NCI-H2227 (cell line): ENCODE data around the gene NPAS3.

ENCODE experiments used
- DNase-seq: peaks from one replicate; lab custom pipeline; 2025; ENCODE audit not compliant: unreplicated experiment; lab: John Stamatoyannopoulos, UW

Gene NPAS3

GRCh38 chr14:33730156-33730555 lies 791.5 kb downstream of the NPAS3 start:
- DNase-seq = no peak

DNA sequence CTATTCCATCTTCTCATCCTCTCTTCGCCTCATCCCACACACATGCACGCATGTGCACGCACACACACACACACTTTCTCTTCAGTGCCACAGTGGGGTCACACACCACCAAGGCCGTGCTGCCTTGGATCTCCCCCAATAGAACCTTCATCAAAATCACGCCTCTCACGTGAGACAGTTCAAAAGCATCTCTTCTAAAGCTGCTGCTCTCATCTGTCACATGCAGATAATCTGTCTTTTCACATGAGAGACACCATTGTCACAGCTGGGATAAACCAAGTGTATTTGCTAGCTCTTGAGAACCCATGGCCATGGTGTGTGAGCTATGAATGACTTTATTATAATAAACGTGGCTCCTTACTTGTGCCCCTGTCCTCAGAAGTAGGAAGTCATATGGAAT lies 793.5 kb downstream of the NPAS3 start:
- DNase-seq = no peak

DNA sequence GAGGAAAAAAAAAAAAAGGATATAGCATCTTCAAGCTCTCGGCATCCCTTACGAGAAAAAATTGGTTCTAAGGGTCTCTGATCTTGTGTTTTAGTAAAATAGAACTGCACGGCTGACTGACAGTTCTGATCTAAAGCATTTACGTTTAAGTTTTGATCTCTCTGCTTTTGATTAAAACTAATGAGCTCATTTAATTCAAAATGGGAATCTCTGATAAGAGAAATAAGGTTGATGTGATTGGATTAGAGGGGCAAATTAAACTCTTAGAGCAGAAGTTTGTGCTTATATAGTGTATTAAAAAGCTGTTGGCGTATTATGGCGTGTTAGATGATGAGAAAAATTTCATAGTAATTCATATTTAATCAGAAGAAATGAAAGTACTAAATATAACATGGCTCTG lies 794.6 kb downstream of the NPAS3 start:
- DNase-seq = no peak

GRCh38 chr14:33733721-33734120 lies 795.0 kb downstream of the NPAS3 start:
- DNase-seq = no peak

DNA sequence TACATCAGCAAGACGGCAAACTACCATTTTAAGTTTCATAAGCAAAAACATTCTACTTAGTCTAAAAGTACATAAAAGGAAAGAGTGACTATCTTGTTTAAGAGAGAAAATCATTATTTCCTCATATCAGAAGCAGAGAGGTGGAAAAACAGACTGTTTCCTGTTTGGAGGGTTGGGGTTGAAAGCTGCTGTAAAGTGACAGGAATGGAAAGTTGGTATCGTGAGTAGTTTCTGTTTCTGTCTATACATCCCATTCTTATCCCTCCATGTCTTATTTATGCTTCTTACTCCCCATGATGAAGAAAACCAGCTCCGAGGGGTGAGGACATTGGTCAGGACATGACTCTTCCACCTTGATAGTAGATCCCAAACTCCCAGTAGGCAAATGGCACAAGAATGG lies 795.7 kb downstream of the NPAS3 start:
- no peak for DNase-seq

DNA sequence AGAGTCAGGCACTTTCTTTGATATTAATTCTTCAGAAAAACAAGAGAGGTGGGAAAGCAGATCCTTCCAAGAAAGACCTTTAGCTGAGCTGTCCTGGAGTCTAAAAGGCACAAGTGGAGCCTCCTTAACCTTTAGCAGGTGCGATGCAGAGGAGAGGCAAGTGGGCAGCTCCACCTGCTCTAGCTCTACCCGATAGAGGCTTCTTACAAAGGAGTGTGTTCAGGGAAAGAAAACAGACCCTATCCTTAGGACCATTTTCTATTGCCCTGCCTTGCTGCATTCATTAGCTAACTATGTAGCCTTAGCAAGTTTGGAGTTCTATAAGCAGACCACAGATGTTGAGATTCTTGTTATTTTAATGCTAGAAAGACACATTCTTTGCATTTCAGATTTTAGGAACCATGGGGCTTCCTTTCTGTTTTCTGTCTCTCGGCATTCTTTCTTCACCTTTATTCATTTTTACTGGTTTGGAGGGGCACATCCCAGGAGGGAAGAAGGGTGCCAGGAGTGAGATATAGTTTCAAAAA lies 797.7 kb downstream of the NPAS3 start:
- DNase-seq = no peak

DNA sequence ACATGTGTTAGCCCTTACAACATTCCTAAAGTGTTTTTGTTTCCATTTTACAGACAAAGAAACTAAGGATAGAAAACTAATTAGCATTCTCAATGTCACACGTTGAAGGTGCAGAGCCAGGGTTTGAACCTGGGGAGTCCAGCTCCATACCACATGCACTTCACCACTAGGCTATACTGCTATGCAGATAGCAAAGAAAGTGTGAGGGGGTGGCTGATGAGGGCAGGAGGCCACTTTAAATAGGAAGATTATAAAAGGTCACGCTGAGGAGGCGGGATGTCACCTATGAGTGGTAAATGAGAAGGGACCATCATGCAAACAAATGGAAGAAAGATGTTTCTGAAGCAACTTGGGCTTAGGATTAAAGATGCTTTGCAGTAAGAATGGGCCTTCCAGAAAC lies 798.3 kb downstream of the NPAS3 start:
- DNase-seq = no peak

DNA sequence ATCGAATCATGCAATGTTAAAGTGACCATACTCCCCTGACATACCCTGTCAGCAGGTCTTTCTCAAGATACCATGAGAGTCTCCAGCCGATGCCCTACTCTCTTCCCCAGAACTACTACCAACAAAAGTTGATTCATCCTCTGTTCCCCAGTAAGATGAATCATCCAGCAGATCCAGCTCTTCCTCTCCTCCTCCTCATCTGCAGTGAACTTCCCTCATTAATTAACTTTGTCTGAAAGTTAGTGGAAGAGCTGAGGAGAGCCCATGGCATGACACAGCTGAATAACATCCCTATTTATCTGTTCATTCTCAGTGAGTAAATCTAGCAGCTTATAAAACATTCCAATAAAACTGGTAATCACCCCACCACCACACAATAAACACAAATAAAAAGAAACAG lies 798.8 kb downstream of the NPAS3 start:
- DNase-seq = no peak

GRCh38 chr14:33738029-33738428 lies 799.4 kb downstream of the NPAS3 start:
- no peak for DNase-seq

DNA sequence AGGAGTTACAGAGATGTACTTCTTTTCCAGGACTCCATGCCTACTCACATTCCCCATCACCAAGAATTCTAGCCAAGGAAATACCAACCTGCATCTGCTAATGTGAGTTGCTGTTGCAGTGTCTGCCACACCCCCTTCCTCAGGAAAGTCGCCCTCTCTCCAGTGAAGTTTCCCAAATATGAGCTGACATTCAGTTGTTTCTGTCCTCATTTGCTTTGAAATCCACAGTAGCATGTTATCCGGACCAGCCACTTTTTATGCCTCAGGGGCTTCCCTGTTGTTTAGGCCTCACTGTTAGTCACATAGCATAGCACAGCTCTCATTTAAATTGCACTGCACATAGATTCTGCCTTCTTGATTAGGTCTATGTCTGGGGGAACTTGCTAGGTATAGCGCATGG lies 799.8 kb downstream of the NPAS3 start:
- no peak for DNase-seq

DNA sequence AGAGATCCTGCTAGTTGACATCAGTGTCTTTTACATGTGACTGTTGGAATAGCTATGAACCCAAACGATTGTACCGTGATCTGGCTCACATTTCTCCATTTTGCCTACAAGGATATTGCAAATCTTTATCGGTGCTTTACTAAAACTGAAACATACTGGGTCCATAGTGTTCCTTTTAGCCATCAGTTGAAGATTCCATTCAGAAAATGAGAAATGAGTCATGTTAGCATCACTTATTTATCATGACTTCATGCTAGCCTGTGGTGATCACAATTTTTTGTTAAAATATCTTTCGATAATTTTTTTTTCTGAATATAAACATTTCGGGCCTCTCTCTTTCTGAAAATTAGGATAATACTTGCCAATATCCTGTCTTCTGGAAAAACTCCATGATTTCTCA lies 801.9 kb downstream of the NPAS3 start:
- DNase-seq = no peak

GRCh38 chr14:33742166-33742565 lies 803.5 kb downstream of the NPAS3 start:
- no peak for DNase-seq

DNA sequence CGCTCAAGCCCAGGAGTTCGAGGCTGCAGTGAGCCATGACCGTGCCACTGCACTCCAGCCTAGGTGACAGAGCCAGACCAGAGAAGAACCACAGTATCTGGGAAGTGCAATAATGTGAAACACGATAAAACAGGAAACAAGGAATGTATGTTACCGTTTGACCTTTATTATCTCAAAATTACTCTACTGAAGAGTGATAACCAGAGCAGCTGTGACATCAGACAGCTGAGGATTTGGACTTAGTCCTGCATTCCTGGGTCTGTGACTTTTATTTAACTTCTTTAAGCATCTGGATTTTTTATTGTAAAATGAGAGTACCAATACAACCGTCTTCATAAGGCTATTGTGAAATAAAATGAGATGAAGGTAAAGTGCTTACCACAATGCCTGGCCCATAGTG lies 806.5 kb downstream of the NPAS3 start:
- no peak for DNase-seq

- no peak for DNase-seq
Observed at GRCh38 chr14:33747749-33748148, 809.1 kb downstream of the NPAS3 start.

DNA sequence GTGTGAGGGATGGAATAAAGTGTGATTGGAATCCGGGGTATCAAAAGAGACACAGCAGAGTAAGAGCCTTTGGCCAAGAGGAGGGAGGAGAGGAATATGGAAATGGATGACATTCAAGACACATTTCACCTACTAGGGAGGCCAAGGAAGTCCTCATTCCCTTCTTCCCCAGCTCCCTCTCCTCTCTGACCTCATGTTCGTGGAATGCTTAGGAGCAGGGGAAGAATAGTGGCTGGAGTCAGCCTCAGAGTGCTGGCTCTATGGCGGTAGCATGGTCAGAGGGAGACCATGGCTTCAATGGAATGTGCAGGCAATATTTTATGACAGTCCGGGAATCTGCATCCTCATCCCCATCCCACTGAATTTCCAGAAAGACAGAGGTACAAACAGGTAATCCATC lies 815.6 kb downstream of the NPAS3 start:
- DNase-seq = no peak

DNA sequence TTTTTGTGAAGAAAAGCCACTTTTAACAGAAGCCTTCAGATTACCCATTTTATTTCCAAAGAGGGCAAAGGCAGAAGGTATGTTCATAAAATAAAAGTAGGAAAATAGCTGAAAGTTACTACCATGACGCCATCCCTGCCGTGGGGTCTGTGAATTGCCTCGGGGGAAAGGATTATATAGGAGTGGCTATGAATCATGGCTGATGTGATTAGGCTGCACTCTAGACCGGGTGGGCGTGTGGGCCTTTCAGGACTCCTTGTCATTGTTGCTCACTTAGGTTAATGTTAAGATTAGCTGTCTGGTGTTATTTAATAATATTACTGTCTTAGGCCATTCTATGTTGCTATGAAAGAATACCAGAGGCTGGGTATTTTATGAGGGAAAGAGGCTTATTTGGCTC lies 816.7 kb downstream of the NPAS3 start:
- DNase-seq = no peak

DNA sequence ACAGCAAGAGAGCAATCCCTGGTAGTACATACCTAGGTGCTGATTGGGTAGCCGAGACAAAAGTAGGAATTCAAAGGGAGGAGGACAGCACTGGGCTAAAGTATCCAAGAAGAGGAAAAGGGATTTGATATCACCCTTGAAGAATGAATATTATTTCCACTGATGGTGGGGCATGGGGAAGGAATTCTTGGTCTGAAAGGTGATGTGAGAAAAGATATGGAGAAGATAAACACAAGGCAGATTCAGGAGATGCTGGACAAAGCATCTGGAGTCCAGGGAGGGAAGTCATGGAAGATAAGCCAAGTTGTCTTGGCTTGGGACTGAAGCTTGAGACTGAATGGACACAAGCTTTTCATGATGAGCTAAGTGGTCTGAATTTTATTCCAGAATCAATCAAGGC lies 818.2 kb downstream of the NPAS3 start:
- no peak for DNase-seq

GRCh38 chr14:33758547-33758946 lies 819.9 kb downstream of the NPAS3 start:
- no peak for DNase-seq

GRCh38 chr14:33762161-33762851 lies 823.6 kb downstream of the NPAS3 start:
- DNase-seq = no peak

DNA sequence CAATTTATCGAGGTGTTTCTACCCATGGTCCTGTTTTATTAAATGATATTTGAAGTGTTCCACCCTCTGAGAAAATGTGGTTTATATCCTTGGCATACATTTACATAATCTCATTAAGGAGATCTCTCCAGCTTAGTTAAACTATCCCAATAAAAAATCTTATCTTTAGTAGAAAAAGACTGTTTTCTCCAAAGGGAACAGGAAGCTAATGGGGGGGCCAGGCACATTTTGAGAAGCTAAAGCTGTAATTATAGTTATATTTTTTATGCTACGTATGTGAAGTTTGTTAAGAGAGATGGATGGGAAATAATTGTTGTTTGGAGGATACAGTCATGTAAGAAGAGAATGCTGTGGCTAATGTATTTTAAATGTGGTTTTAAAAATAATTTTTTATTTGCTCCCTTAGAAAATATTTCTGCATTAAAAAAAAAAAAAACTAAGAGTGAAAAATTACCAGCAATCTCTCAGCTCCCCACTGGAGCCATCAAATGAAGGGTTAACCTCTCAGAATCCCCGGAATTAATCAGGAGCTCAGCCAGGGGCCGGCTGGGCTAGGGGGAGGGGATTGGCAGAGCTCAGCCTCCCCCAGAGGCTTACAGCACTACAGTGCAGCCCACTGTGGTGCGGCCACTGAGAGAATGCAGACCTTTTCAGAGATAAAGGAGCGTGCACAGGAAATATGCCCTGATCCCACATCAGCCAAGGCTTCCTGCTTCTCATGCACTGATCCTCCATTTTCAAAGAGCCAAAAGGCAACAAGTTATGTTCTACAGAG lies 826.4 kb downstream of the NPAS3 start:
- peak; percentile 73 for DNase-seq

- DNase-seq = no peak
Observed at GRCh38 chr14:33767586-33768457, 829.1 kb downstream of the NPAS3 start.

GRCh38 chr14:33768458-33768830 lies 829.8 kb downstream of the NPAS3 start:
- DNase-seq = no peak
